A549 (cell line): ENCODE results near the gene CD8A.

ENCODE experiments used
- CHD4 ChIP-seq: fragments of 200-600 bp; sonication (generic); IDR thresholded peaks from 2 replicates; pipeline ENCODE4 v1.6.1; 2016; ENCODE audit warnings: antibody characterized with exemption, mild to moderate bottlenecking, borderline replicate concordance
- CTCF ChIP-seq: fragments of >200 bp; sonication (Bioruptor Twin); formaldehyde crosslinking; IDR thresholded peaks from 3 replicates; pipeline ENCODE4 v1.5.1; 2016
- EP300 ChIP-seq, 2 experiments: fragments of >200 bp; sonication (Bioruptor Twin); formaldehyde crosslinking; IDR thresholded peaks; 2 replicates in 1 of 2; 3 replicates in 1 of 2; pipeline ENCODE4 v1.6.1; 2016 to 2017
- HDAC2 ChIP-seq: fragments of 200-600 bp; sonication (generic); IDR thresholded peaks from 2 replicates; pipeline ENCODE4 v1.6.1; 2016
- POLR2A ChIP-seq: IDR thresholded peaks from 2 replicates; pipeline ENCODE4 v1.6.1; 2012; ENCODE audit warnings: mild to moderate bottlenecking, low read length
- POLR2AphosphoS2 ChIP-seq: conservative IDR thresholded peaks from 2 replicates; pipeline ENCODE4 v1.6.1; 2012; ENCODE audit warnings: low read length, improper control_type of control experiment, inconsistent platforms
- RAD21 ChIP-seq, 2 experiments: fragments of >200 bp in 1 of 2; sonication (Bioruptor Twin) in 1 of 2; formaldehyde crosslinking in 1 of 2; IDR thresholded peaks in 1 of 2; conservative IDR thresholded peaks in 1 of 2; 2 replicates in 1 of 2; 3 replicates in 1 of 2; pipeline ENCODE4 v1.6.1; 2012 to 2018; ENCODE audit warnings: inconsistent platforms in 1 of 2
- RCOR1 ChIP-seq: fragments of 150-350 bp; IDR thresholded peaks from 2 replicates; pipeline ENCODE4 v1.6.1; 2014; ENCODE audit warnings: antibody characterized with exemption, low read length, low read depth
- ZC3H11A ChIP-seq: fragments of 450-650 bp; IDR thresholded peaks from 2 replicates; pipeline ENCODE4 v1.6.1; 2014; ENCODE audit warnings: antibody characterized with exemption, mild to moderate bottlenecking

GRCh38 chr2:86818114-86818801 lies 27.5 kb upstream of the CD8A start:
- TF ChIP-seq HDAC2 (no peak), RAD21 (conservative IDR thresholded peaks at IDR 0.05 in 1 of 2, IDR thresholded peaks at IDR 0.05 in 1 of 2) (no peak), CHD4 (no peak), EP300 (IDR thresholded peaks at IDR 0.05) (no peak), RCOR1 (no peak), ZC3H11A (no peak), CTCF (no peak), POLR2A (no peak), POLR2AphosphoS2 (no peak)
